IMR-90 (cell line): ENCODE results near the gene ZNF546. TPM values are rescaled to one million over a fixed set of nuclear protein-coding genes. Genes with fewer than 3 reads are reported as not detected.
A peak's percentile ranks its signal among the peaks of the same experiment; 100 is the strongest.

ENCODE experiments used
- ATAC-seq: fragments of 200-7000 bp; cut with Tn5 transposase; 2 replicates; pipeline ENCODE4 v1.9.1; 2020; ENCODE audit warnings: low read depth, mild to moderate bottlenecking, moderate library complexity
- BruUV-seq: library from RNA; stranded (reverse); fragments of 400-500 nt; replicated peaks from 2 replicates; lab custom pipeline; 2021; lab: Mats Ljungman, UMichigan
- CTCF ChIA-PET: fragments of 300-600 bp; formaldehyde crosslinking; extraction: SDS; loops from one replicate; lab custom pipeline; 2021; ENCODE audit warnings: antibody characterized with exemption; lab: Yijun Ruan, JAX
- POLR2A ChIA-PET: fragments of 300-600 bp; sonication (Branson Sonifier 250); formaldehyde crosslinking; loops from one replicate; lab custom pipeline; 2022; ENCODE audit warnings: antibody characterized with exemption; ENCODE audit not compliant: unreplicated experiment; lab: Charles Lee
- DNase-seq: peaks from one replicate; pipeline ENCODE4 v3.0.0; 2013
- H2AFZ ChIP-seq: replicated peaks from 2 replicates; pipeline ENCODE3; 2013; ENCODE audit warnings: low read length, mild to moderate bottlenecking; ENCODE audit not compliant: poor library complexity
- H2AK5ac ChIP-seq: 2 replicates; pipeline ENCODE4 v1.6.1; 2013; ENCODE audit warnings: low read depth, low read length, inconsistent platforms
- H2AK9ac ChIP-seq: replicated peaks from 2 replicates; pipeline ENCODE3; 2013; ENCODE audit warnings: mild to moderate bottlenecking, low read depth, low read length, moderate library complexity; ENCODE audit not compliant: poor library complexity
- H2BK120ac ChIP-seq: 2 replicates; pipeline ENCODE4 v1.6.1; 2013; ENCODE audit warnings: low read depth, low read length, inconsistent platforms
- H2BK15ac ChIP-seq: 3 replicates; pipeline ENCODE4 v1.6.1; 2013; ENCODE audit warnings: low read depth, low read length, inconsistent platforms
- H2BK20ac ChIP-seq: 2 replicates; pipeline ENCODE4 v1.6.1; 2013; ENCODE audit warnings: low read depth, mild to moderate bottlenecking, inconsistent platforms, low read length, moderate library complexity
- H2BK5ac ChIP-seq: 2 replicates; pipeline ENCODE4 v1.6.1; 2013; ENCODE audit warnings: mild to moderate bottlenecking, low read depth, low read length, inconsistent platforms; ENCODE audit not compliant: poor library complexity, severe bottlenecking
- H3K14ac ChIP-seq: replicated peaks from 2 replicates; pipeline ENCODE4 v1.6.1; 2013; ENCODE audit warnings: low read depth, low read length, inconsistent platforms
- H3K18ac ChIP-seq: 2 replicates; pipeline ENCODE4 v1.6.1; 2013; ENCODE audit warnings: low read depth, low read length, control low read depth
- H3K23ac ChIP-seq: 2 replicates; pipeline ENCODE4 v1.6.1; 2013; ENCODE audit warnings: low read depth, low read length, inconsistent platforms
- H3K27ac ChIP-seq: 2 replicates; pipeline ENCODE4 v1.5.1; 2013; ENCODE audit warnings: mild to moderate bottlenecking, control low read depth, low read length; ENCODE audit not compliant: insufficient read depth
- H3K27me3 ChIP-seq: 2 replicates; pipeline ENCODE4 v1.6.1; 2013; ENCODE audit warnings: low read length; ENCODE audit not compliant: control insufficient read depth, insufficient read depth
- H3K36me3 ChIP-seq: 2 replicates; pipeline ENCODE4 v1.6.1; 2013; ENCODE audit warnings: low read length, mixed read lengths; ENCODE audit not compliant: control insufficient read depth, insufficient read depth
- H3K4ac ChIP-seq: 2 replicates; pipeline ENCODE4 v1.6.1; 2013; ENCODE audit warnings: low read depth, low read length, inconsistent platforms
- H3K4me1 ChIP-seq: 2 replicates; pipeline ENCODE4 v1.6.1; 2013; ENCODE audit warnings: low read length, mixed read lengths; ENCODE audit not compliant: control insufficient read depth, insufficient read depth
- H3K4me2 ChIP-seq: 2 replicates; pipeline ENCODE4 v1.6.1; 2013; ENCODE audit warnings: low read depth, mild to moderate bottlenecking, control low read depth, low read length, moderate library complexity
- H3K4me3 ChIP-seq: 2 replicates; pipeline ENCODE4 v1.5.1; 2013; ENCODE audit warnings: low read depth, mild to moderate bottlenecking, control low read depth, low read length, moderate library complexity; ENCODE audit not compliant: insufficient read depth
- H3K56ac ChIP-seq: 2 replicates; pipeline ENCODE4 v1.6.1; 2013; ENCODE audit warnings: low read length, inconsistent platforms; ENCODE audit not compliant: insufficient read depth; ENCODE audit errors: extremely low read depth
- H3K79me1 ChIP-seq, 2 experiments: 2 replicates each; pipeline ENCODE4 v1.6.1; 2013; ENCODE audit warnings: low read length in 2 of 2, inconsistent platforms in 1 of 2, low read depth in 1 of 2
- H3K9ac ChIP-seq: 2 replicates; pipeline ENCODE4 v1.6.1; 2013; ENCODE audit warnings: low read depth, low read length, control low read depth
- H3K9me1 ChIP-seq: 2 replicates; pipeline ENCODE4 v1.6.1; 2013; ENCODE audit warnings: low read length, inconsistent platforms; ENCODE audit not compliant: insufficient read depth
- H3K9me3 ChIP-seq: 2 replicates; pipeline ENCODE4 v1.6.1; 2013; ENCODE audit warnings: low read length; ENCODE audit not compliant: control insufficient read depth, insufficient read depth
- H4K20me1 ChIP-seq: 2 replicates; pipeline ENCODE4 v1.6.1; 2013; ENCODE audit warnings: low read length, inconsistent platforms; ENCODE audit not compliant: insufficient read depth
- H4K5ac ChIP-seq: 2 replicates; pipeline ENCODE4 v1.6.1; 2013; ENCODE audit warnings: mild to moderate bottlenecking, low read depth, low read length, control low read depth
- H4K8ac ChIP-seq, 2 experiments: 2 replicates each; pipeline ENCODE4 v1.6.1; 2013; ENCODE audit warnings: low read depth in 2 of 2, low read length in 2 of 2, control low read depth in 1 of 2, inconsistent platforms in 1 of 2
- H4K91ac ChIP-seq: 2 replicates; pipeline ENCODE4 v1.6.1; 2013; ENCODE audit warnings: low read depth, low read length, inconsistent platforms; ENCODE audit not compliant: insufficient read depth
- CEBPB ChIP-seq: IDR thresholded peaks from 2 replicates; pipeline ENCODE4 v1.6.1; 2012; ENCODE audit warnings: low read depth, low read length, improper control_type of control experiment
- CHD1 ChIP-seq: IDR thresholded peaks from 2 replicates; pipeline ENCODE4 v1.6.1; 2012; ENCODE audit warnings: low read depth, low read length, improper control_type of control experiment
- CTCF ChIP-seq: conservative IDR thresholded peaks from 2 replicates; pipeline ENCODE4 v1.5.1; 2012; ENCODE audit warnings: mild to moderate bottlenecking, low read depth, low read length, improper control_type of control experiment
- ELK1 ChIP-seq: fragments of 150-350 bp; IDR thresholded peaks from 2 replicates; pipeline ENCODE4 v1.6.1; 2016; ENCODE audit warnings: low read depth, mild to moderate bottlenecking, low read length, moderate library complexity, borderline replicate concordance
- FOS ChIP-seq: fragments of 150-350 bp; IDR thresholded peaks from 2 replicates; pipeline ENCODE4 v1.6.1; 2016; ENCODE audit warnings: low read depth, low read length
- MAFK ChIP-seq: IDR thresholded peaks from 2 replicates; pipeline ENCODE4 v1.6.1; 2012; ENCODE audit warnings: low read depth, low read length, improper control_type of control experiment
- MAZ ChIP-seq: IDR thresholded peaks from 2 replicates; pipeline ENCODE4 v1.6.1; 2012; ENCODE audit warnings: low read depth, mild to moderate bottlenecking, low read length, improper control_type of control experiment, moderate library complexity, borderline replicate concordance
- MXI1 ChIP-seq: IDR thresholded peaks from 2 replicates; pipeline ENCODE4 v1.6.1; 2012; ENCODE audit warnings: low read depth, mild to moderate bottlenecking, low read length, moderate library complexity, borderline replicate concordance
- NFE2L2 ChIP-seq: fragments of 150-350 bp; IDR thresholded peaks from 2 replicates; pipeline ENCODE4 v1.6.1; 2016; ENCODE audit warnings: low read depth, mild to moderate bottlenecking, low read length
- POLR2A ChIP-seq: IDR thresholded peaks from 2 replicates; pipeline ENCODE4 v1.6.1; 2012; ENCODE audit warnings: mild to moderate bottlenecking, low read depth, low read length
- RAD21 ChIP-seq: IDR thresholded peaks from 2 replicates; pipeline ENCODE4 v1.6.1; 2012; ENCODE audit warnings: low read length, improper control_type of control experiment
- RCOR1 ChIP-seq: IDR thresholded peaks from 2 replicates; pipeline ENCODE4 v1.6.1; 2012; ENCODE audit warnings: mild to moderate bottlenecking, low read length, improper control_type of control experiment; ENCODE audit not compliant: insufficient replicate concordance
- RFX5 ChIP-seq: IDR thresholded peaks from 2 replicates; pipeline ENCODE4 v1.8.0; 2012; ENCODE audit warnings: low read depth, mild to moderate bottlenecking, low read length, moderate library complexity
- SMC3 ChIP-seq: fragments of 150-350 bp; IDR thresholded peaks from 2 replicates; pipeline ENCODE4 v1.6.1; 2016; ENCODE audit warnings: low read depth, mild to moderate bottlenecking, antibody characterized with exemption, low read length, moderate library complexity
- WGBS, 2 experiments: methylation state at CpG; one replicate each; pipeline versions ENCODE4 v1.1.5 to v1.1.7; 2013; ENCODE audit warnings: missing lambda C conversion rate in 2 of 2; ENCODE audit not compliant: insufficient read length in 1 of 2; ENCODE audit errors: extremely low coverage in 2 of 2; 5-methylcytosine and 5-hydroxymethylcytosine counted together
- dilution Hi-C: fragments of 300-500 bp; cut with HindIII; formaldehyde crosslinking; loops from one replicate; pipeline ENCODE4 v1.14.3; 2018; ENCODE audit warnings: low sequenced_read_pairs; ENCODE audit not compliant: unreplicated experiment
- in situ Hi-C: fragments of 300-500 bp; cut with MboI; formaldehyde crosslinking; loops from 3 replicates; pipeline ENCODE4 v1.14.3; 2019; ENCODE audit warnings: low sequenced_read_pairs, inconsistent platforms, mixed read lengths
- intact Hi-C: fragments of 100-400 bp; cut with micrococcal nuclease; formaldehyde crosslinking; loops from 2 replicates; pipeline ENCODE4 v1.10.0; 2022
- polyA plus RNA-seq, 3 experiments: library from polyadenylated mRNA; depleted of rRNA; stranded (reverse); fragments of >200 nt; gene quantifications; 2 replicates each; pipeline ENCODE4 v1.2.3, GENCODE V29; 2012; ENCODE audit warnings: low replicate concordance in 1 of 3
- total RNA-seq: library from RNA; depleted of rRNA; stranded (reverse); fragments of >200 nt; gene quantifications from 2 replicates; pipeline ENCODE4 v1.2.3, GENCODE V29; 2012
- TF ChIP-seq, protein P1 (sequence below): fragments of 150-350 bp; IDR thresholded peaks from 2 replicates; pipeline ENCODE4 v1.6.1; 2017; ENCODE audit warnings: mild to moderate bottlenecking, antibody characterized with exemption, low read length, low read depth

The ZNF546 gene
- total and polyA plus RNA-seq, 2 of the 4 experiments (the other 2 are of a cell fraction), result 1.6 to 6.5 TPM

DNA sequence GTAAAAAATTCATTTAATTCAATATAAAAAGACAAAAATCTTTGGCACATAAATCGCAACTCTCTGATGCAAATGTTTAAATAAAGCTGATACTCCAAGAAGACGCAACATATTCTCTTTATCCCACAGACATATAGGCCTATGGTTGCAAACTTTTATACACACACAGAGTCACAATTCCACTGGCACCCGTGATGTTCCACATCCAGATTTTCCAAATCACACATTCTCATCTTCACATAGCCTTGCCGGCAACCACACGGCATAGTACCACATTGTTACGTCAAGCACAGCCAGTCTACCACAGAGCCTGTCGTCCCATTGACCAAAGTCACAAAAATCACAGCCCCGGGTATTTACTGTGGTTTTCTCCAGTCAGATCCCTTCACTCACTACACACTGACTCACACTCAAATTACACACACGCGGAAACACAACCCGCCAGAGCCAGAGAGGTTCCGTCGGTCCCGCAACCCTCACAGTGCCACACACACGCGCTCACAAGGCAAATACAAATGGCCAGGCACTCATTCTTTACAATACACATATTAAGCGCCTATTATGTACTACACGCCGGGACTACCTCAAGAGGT, 546 bp upstream of the ZNF546 start:
- H2BK20ac ChIP-seq, result no peak overlapping the region
- H3K27ac ChIP-seq, result peak overlapping the region; percentile 79
- TSS peak; percentile 88 for BruUV-seq
- peak overlapping the region; percentile 98 for H2AFZ ChIP-seq
- H2AK9ac ChIP-seq, result peak overlapping the region; percentile 89
- no peaks in the 10 kb centered on the region; the same call in 1 of the 2 replicates for H3K9me1 ChIP-seq
- peak overlapping the region; percentile 84 for H3K9ac ChIP-seq
- peak overlapping the region; percentile 90 for H3K4ac ChIP-seq
- peak overlapping the region; percentile 72 for H3K4me3 ChIP-seq
- peak overlapping the region; percentile 91 to 92 for H4K8ac ChIP-seq
- peak overlapping the region; percentile 27 for H2BK120ac ChIP-seq
- no peaks in the 10 kb centered on the region; the same call in 1 of the 2 replicates for H3K36me3 ChIP-seq
- CTCF ChIA-PET, result interaction anchor here (1.1 kb wide), 1 partner anchor 26 kb away, joined by 4 read pairs; the partner anchor contains the start of gene PSMC4
- H3K79me1 ChIP-seq, result peaks cover 19 to 35% of the 10 kb centered on the region in 2 experiments
- TF ChIP-seq NFE2L2 (no peak), RCOR1 (no peak), MXI1 (no peak), FOS (no peak), MAFK (no peak), RAD21 (no peak), CTCF (no peak), CEBPB (no peak), POLR2A (no peak), ELK1 (no peak), RFX5 (no peak), MAZ (no peak), SMC3 (no peak), CHD1 (no peak)
- TF ChIP-seq, protein P1, sequence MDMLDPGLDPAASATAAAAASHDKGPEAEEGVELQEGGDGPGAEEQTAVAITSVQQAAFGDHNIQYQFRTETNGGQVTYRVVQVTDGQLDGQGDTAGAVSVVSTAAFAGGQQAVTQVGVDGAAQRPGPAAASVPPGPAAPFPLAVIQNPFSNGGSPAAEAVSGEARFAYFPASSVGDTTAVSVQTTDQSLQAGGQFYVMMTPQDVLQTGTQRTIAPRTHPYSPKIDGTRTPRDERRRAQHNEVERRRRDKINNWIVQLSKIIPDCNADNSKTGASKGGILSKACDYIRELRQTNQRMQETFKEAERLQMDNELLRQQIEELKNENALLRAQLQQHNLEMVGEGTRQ, result no peak
- no peaks in the 10 kb centered on the region for H4K20me1 ChIP-seq
- intact Hi-C loops, result no loop called here
- ATAC-seq (peak; percentile 57), DNase-seq (peak; percentile 70)
- peak overlapping the region; percentile 32; the same call in 1 of the 2 replicates for H3K18ac ChIP-seq
- WGBS, 2 experiments, result 20% methylated on average over 8 of the region's 19 CpGs; no CpG with 5 or more reads in 1 of the 2 experiments
- H3K9me3 ChIP-seq, result no peaks in the 10 kb centered on the region; the same call in 1 of the 2 replicates
- dilution Hi-C loops, result no loop called here
- peaks cover 5% of the 10 kb centered on the region for H3K4me1 ChIP-seq
- peak overlapping the region; percentile 69 for H4K91ac ChIP-seq
- in situ Hi-C loops, result no loop called here
- POLR2A ChIA-PET, result no interaction called here
- H3K23ac ChIP-seq, result peak overlapping the region; percentile 88
- peak overlapping the region; percentile 84 for H3K4me2 ChIP-seq
- peak overlapping the region; percentile 77 for H2BK5ac ChIP-seq
- H3K14ac ChIP-seq, result peak overlapping the region; percentile 88
- H4K5ac ChIP-seq, result peak overlapping the region; percentile 78
- no peaks in the 10 kb centered on the region for H3K27me3 ChIP-seq
- H3K56ac ChIP-seq, result peak overlapping the region; percentile 79
- H2AK5ac ChIP-seq, result peak overlapping the region; percentile 73; the same call in 1 of the 2 replicates
- H2BK15ac ChIP-seq, result peak overlapping the region; percentile 16; the same call in 1 of the 3 replicates
